ENCODE results near the gene OSBPL3.

The OSBPL3 gene

DNA sequence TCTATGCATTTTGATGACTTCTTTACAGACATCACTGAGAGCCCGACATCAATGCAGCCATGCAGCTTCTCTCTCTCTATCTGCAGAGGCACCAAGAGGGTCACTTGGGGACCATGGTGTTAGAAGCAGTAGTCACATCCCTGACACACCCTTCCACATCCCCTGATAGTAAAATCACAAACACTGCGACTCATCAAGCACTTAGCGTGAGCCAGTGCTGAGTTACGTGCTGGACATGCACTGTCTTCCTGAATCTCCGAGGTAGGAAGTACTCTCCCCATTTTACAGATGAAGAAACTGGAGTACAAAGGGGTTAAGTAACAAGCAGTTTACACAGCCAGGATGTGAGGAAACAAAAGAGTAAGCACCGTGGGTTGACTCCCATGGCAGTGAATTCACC lies 109.2 kb downstream of the OSBPL3 start:
- TF ChIP-seq, protein P1, sequence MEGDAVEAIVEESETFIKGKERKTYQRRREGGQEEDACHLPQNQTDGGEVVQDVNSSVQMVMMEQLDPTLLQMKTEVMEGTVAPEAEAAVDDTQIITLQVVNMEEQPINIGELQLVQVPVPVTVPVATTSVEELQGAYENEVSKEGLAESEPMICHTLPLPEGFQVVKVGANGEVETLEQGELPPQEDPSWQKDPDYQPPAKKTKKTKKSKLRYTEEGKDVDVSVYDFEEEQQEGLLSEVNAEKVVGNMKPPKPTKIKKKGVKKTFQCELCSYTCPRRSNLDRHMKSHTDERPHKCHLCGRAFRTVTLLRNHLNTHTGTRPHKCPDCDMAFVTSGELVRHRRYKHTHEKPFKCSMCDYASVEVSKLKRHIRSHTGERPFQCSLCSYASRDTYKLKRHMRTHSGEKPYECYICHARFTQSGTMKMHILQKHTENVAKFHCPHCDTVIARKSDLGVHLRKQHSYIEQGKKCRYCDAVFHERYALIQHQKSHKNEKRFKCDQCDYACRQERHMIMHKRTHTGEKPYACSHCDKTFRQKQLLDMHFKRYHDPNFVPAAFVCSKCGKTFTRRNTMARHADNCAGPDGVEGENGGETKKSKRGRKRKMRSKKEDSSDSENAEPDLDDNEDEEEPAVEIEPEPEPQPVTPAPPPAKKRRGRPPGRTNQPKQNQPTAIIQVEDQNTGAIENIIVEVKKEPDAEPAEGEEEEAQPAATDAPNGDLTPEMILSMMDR (conservative IDR thresholded peaks at IDR 0.05; ENCODE audit: low read depth, low read length): no peak
- DNase-seq (ENCODE audit: low read depth): no peak

DNA sequence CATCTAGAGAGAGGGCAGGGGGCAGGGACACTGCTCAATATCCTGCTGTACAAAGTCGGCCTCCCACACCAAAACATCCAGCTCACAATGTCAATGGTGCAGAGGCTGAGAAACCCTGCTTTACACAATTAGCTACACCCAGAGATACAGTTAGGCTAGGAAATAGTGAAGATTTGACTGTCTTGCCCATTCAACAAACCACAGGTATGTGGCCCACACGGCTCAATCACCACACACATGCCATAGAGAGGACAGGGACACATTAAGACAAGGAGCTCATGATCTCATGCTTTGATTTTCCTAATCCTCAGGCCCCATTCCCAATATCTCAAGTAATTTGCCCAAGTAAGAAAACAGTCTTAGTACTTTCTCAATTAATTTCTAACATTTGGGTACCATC lies 110.4 kb downstream of the OSBPL3 start:
- no peak overlapping the region for H3K4me3 ChIP-seq (ENCODE audit: low read depth, low read length)
- TF ChIP-seq, protein P1 (conservative IDR thresholded peaks at IDR 0.05; ENCODE audit: low read depth, low read length): no peak
- DNase-seq (ENCODE audit: low read depth): peak; percentile 10

More for the DNA sequence above, 109.2 kb downstream of the OSBPL3 start:
- H3K4me3 ChIP-seq (ENCODE audit: low read depth, low read length): no peak overlapping the region

GRCh38 chr7:24868741-24869140 lies 111.2 kb downstream of the OSBPL3 start:
- no peak overlapping the region for H3K4me3 ChIP-seq (ENCODE audit: low read depth, low read length)
- DNase-seq (ENCODE audit: low read depth): no peak
- TF ChIP-seq, protein P1 (conservative IDR thresholded peaks at IDR 0.05; ENCODE audit: low read depth, low read length): no peak

- no peak overlapping the region for H3K4me3 ChIP-seq (ENCODE audit: low read depth, low read length)
- TF ChIP-seq, protein P1 (conservative IDR thresholded peaks at IDR 0.05; ENCODE audit: low read depth, low read length): no peak
- no peak for DNase-seq (ENCODE audit: low read depth)
Measured at GRCh38 chr7:24866004-24866615, 113.9 kb downstream of the OSBPL3 start.

- TF ChIP-seq, protein P1 (conservative IDR thresholded peaks at IDR 0.05; ENCODE audit: low read depth, low read length): no peak
- no peak for DNase-seq (ENCODE audit: low read depth)
- no peak overlapping the region for H3K4me3 ChIP-seq (ENCODE audit: low read depth, low read length)
Measured at GRCh38 chr7:24864214-24864817, 115.7 kb downstream of the OSBPL3 start.

GRCh38 chr7:24863626-24864025 lies 116.4 kb downstream of the OSBPL3 start:
- no peak for DNase-seq (ENCODE audit: low read depth)
- TF ChIP-seq, protein P1 (conservative IDR thresholded peaks at IDR 0.05; ENCODE audit: low read depth, low read length): no peak
- H3K4me3 ChIP-seq (ENCODE audit: low read depth, low read length): no peak overlapping the region

DNA sequence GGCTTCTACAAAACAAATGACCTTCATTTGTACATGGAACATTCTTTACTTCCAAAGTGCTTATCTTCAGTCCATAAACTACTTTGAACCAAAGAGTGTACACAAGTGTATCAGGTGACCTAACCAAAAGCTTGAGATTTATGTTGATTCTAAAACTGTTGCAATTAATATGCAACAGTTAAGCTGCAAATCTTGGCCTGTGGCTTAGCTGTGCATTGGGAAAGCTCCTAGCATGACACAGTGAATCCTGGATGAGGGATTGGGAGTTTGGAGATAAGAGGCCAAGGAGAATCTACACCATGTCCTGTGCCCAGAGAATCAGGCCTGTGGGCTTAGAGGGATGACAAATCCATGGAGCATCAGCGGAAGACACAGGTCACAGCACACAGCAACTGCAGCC lies 117.5 kb downstream of the OSBPL3 start:
- no peak overlapping the region for H3K4me3 ChIP-seq (ENCODE audit: low read depth, low read length)
- TF ChIP-seq, protein P1 (conservative IDR thresholded peaks at IDR 0.05; ENCODE audit: low read depth, low read length): no peak
- DNase-seq (ENCODE audit: low read depth): no peak

All from choroid plexus epithelial cell (primary cell).